Mesenchymal stem cell (in vitro differentiated cells and primary cell): ENCODE data around the gene AKIRIN2. TPM values are rescaled to one million over a fixed set of nuclear protein-coding genes. Genes with fewer than 3 reads are reported as not detected.

Source experiments
- DNase-seq: peaks from one replicate; pipeline ENCODE4 v3.0.0-alpha.2; 2013
- H2AFZ ChIP-seq: one replicate; pipeline ENCODE4 v1.6.1; 2013; ENCODE audit warnings: low read depth, mild to moderate bottlenecking, control low read depth, inconsistent platforms, low read length, moderate library complexity
- H2AK5ac ChIP-seq: 2 replicates; pipeline ENCODE4 v1.6.1; 2013; ENCODE audit warnings: low read length, moderate library complexity, mild to moderate bottlenecking, inconsistent platforms; ENCODE audit not compliant: severe bottlenecking
- H2BK120ac ChIP-seq: one replicate; pipeline ENCODE4 v1.6.1; 2013; ENCODE audit warnings: low read depth, mild to moderate bottlenecking, inconsistent platforms, low read length, moderate library complexity
- H2BK12ac ChIP-seq, 2 experiments: one replicate each; pipeline ENCODE4 v1.6.1; 2013; ENCODE audit warnings: inconsistent platforms in 2 of 2, low read length in 2 of 2, mild to moderate bottlenecking in 2 of 2, moderate library complexity in 2 of 2, control low read depth in 1 of 2
- H2BK15ac ChIP-seq: one replicate; pipeline ENCODE4 v1.6.1; 2013; ENCODE audit warnings: mild to moderate bottlenecking, low read depth, inconsistent platforms; ENCODE audit not compliant: poor library complexity, severe bottlenecking
- H2BK5ac ChIP-seq: 2 replicates; pipeline ENCODE4 v1.6.1; 2013; ENCODE audit warnings: low read depth, mild to moderate bottlenecking, low read length, control low read depth, inconsistent platforms; ENCODE audit not compliant: poor library complexity, severe bottlenecking
- H3K14ac ChIP-seq, 2 experiments: one replicate each; pipeline ENCODE4 v1.6.1; 2013; ENCODE audit warnings: inconsistent platforms in 2 of 2, low read length in 2 of 2, control low read depth in 1 of 2, mild to moderate bottlenecking in 1 of 2, moderate library complexity in 1 of 2
- H3K18ac ChIP-seq, 2 experiments: one replicate each; pipeline ENCODE4 v1.6.1; 2013; ENCODE audit warnings: inconsistent platforms in 2 of 2, low read length in 2 of 2, control low read depth in 1 of 2, low read depth in 1 of 2, mild to moderate bottlenecking in 1 of 2
- H3K23ac ChIP-seq, 2 experiments: one replicate each; pipeline ENCODE4 v1.6.1; 2013; ENCODE audit warnings: inconsistent platforms in 2 of 2, low read length in 2 of 2, mild to moderate bottlenecking in 2 of 2, moderate library complexity in 2 of 2, control low read depth in 1 of 2
- H3K27ac ChIP-seq: 2 replicates; pipeline ENCODE4 v1.5.1; 2013; ENCODE audit warnings: mild to moderate bottlenecking, moderate library complexity, low read length, control low read depth, inconsistent platforms; ENCODE audit not compliant: poor library complexity, severe bottlenecking
- H3K27me3 ChIP-seq, 2 experiments: 2 replicates each; pipeline versions ENCODE4 v1.6.1 to v1.7.0; 2013; ENCODE audit warnings: low read length in 2 of 2, mild to moderate bottlenecking in 2 of 2, moderate library complexity in 2 of 2, control low read depth in 1 of 2, inconsistent platforms in 1 of 2; ENCODE audit not compliant: control insufficient read depth in 1 of 2, insufficient read depth in 1 of 2
- H3K36me3 ChIP-seq, 2 experiments: 2 replicates each; pipeline versions ENCODE4 v1.6.1 to v1.7.0; 2013; ENCODE audit warnings: low read length in 2 of 2, control low read depth in 1 of 2, inconsistent platforms in 1 of 2, low read depth in 1 of 2, mild to moderate bottlenecking in 1 of 2; ENCODE audit not compliant: insufficient read depth in 2 of 2, control insufficient read depth in 1 of 2
- H3K4ac ChIP-seq, 2 experiments: one replicate each; pipeline ENCODE4 v1.6.1; 2013; ENCODE audit warnings: inconsistent platforms in 2 of 2, low read length in 2 of 2, mild to moderate bottlenecking in 2 of 2, moderate library complexity in 2 of 2, control low read depth in 1 of 2, low read depth in 1 of 2
- H3K4me1 ChIP-seq: 2 replicates; pipeline ENCODE4 v1.6.1; 2013; ENCODE audit warnings: low read depth, low read length, control low read depth; ENCODE audit not compliant: control insufficient read depth, insufficient read depth
- H3K4me2 ChIP-seq: 2 replicates; pipeline ENCODE4 v1.6.1; 2013; ENCODE audit warnings: low read length, mild to moderate bottlenecking, inconsistent platforms; ENCODE audit not compliant: poor library complexity, severe bottlenecking
- H3K4me3 ChIP-seq, 2 experiments: 2 replicates each; pipeline versions ENCODE4 v1.5.1 to v1.7.0; 2013; ENCODE audit warnings: low read length in 2 of 2, mild to moderate bottlenecking in 2 of 2, control low read depth in 1 of 2, low read depth in 1 of 2; ENCODE audit not compliant: insufficient read depth in 1 of 2
- H3K79me1 ChIP-seq: replicated peaks from 2 replicates; pipeline ENCODE4 v1.6.1; 2013; ENCODE audit warnings: mild to moderate bottlenecking, control low read depth, low read length, inconsistent platforms; ENCODE audit not compliant: poor library complexity, severe bottlenecking
- H3K9ac ChIP-seq: 2 replicates; pipeline ENCODE4 v1.7.0; 2013; ENCODE audit warnings: mild to moderate bottlenecking, low read length, moderate library complexity
- H3K9me3 ChIP-seq: 2 replicates; pipeline ENCODE4 v1.7.0; 2013; ENCODE audit warnings: mild to moderate bottlenecking, low read length; ENCODE audit not compliant: control insufficient read depth
- H4K8ac ChIP-seq: one replicate; pipeline ENCODE4 v1.6.1; 2013; ENCODE audit warnings: inconsistent platforms, mild to moderate bottlenecking, low read length, moderate library complexity
- H4K91ac ChIP-seq: one replicate; pipeline ENCODE4 v1.6.1; 2013; ENCODE audit warnings: mild to moderate bottlenecking, low read length, inconsistent platforms
- WGBS: methylation state at CpG from one replicate; pipeline ENCODE4 v1.1.7; 2013; ENCODE audit warnings: mixed read lengths; 5-methylcytosine and 5-hydroxymethylcytosine counted together
- polyA plus RNA-seq, 2 experiments: library from polyadenylated mRNA; stranded (reverse); fragments of 200-250 nt; gene quantifications; one replicate each; pipeline ENCODE4 v1.2.3, GENCODE V29; 2013

AKIRIN2 gene
- 42.4 TPM for polyA plus RNA-seq (2013, experiment 1 of 2)
- polyA plus RNA-seq (2013, experiment 2 of 2) = 43.1 TPM

GRCh38 chr6:87701676-87702588 is at the start of gene AKIRIN2:
Gene AKIRIN2, minus strand, starts transcription at chr6:87702233. Its CDS starts 549 bp downstream, at chr6:87701684.
- Histone ChIP-seq H3K9ac (peak within 1 kb of the TSS; percentile 99), H2BK120ac (peak within 1 kb of the TSS; percentile 95), H3K4me2 (peak within 1 kb of the TSS; percentile 78), H3K27ac (peak within 1 kb of the TSS; percentile 93), H3K18ac (peak within 1 kb of the TSS; percentile 98 to 99), H3K27me3 (no peaks in the 10 kb centered on the region), H3K14ac (peak within 1 kb of the TSS; percentile 96 to 99), H2AK5ac (peak within 1 kb of the TSS; percentile 32), H3K36me3 (no peaks in the 10 kb centered on the region), H2AFZ (peak within 1 kb of the TSS; percentile 97), H3K4me3 (peak within 1 kb of the TSS; percentile 79 to 94), H3K79me1 (no peaks in the 10 kb centered on the region), H4K8ac (peak within 1 kb of the TSS; percentile 58), H3K9me3 (no peaks in the 10 kb centered on the region), H3K4me1 (peaks cover 6% of the 10 kb centered on the region), H2BK5ac (peak within 1 kb of the TSS; percentile 71), H2BK15ac (peak within 1 kb of the TSS; percentile 86), H3K4ac (peak within 1 kb of the TSS; percentile 79 to 93), H4K91ac (peak within 1 kb of the TSS; percentile 77), H3K23ac (peak within 1 kb of the TSS; percentile 98 to 99), H2BK12ac (peak within 1 kb of the TSS in 1 of 2 experiments; percentile 86)
- peak; percentile 99 for DNase-seq
- WGBS = under 1% methylated on average over 69 of the region's 88 CpGs

DNA sequence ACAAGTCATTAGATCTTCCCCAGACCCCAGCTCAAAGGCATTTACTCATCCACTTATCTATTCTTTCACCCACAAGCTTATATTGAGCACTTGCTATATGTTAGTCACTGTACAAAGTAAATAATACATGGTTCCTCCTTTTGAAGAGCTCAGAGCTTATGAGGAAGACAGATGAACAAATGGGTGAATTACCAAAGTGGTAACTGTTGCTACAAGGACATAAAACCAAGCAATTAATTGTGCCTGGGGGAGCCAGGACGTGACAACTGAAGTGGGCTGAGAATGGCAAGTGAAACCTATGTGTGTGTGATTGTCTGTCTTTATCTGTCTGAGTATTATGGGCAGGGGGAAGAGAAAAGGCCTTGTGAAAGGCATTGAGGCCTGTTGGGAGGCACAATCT is 45.6 kb upstream of the AKIRIN2 start:
- H3K14ac ChIP-seq = no peak overlapping the region
- no peak overlapping the region for H3K4me2 ChIP-seq
- no peak overlapping the region for H2AK5ac ChIP-seq
- no peak overlapping the region for H2BK5ac ChIP-seq
- no peaks in the 10 kb centered on the region for H3K36me3 ChIP-seq
- no peak overlapping the region for H4K91ac ChIP-seq
- H2BK15ac ChIP-seq = no peak overlapping the region
- no peak overlapping the region for H3K4ac ChIP-seq
- no peak overlapping the region for H4K8ac ChIP-seq
- WGBS = 63% methylated on average over 1 of the region's 1 CpG
- H3K27ac ChIP-seq = no peak overlapping the region
- no peaks in the 10 kb centered on the region for H3K4me1 ChIP-seq
- H2BK12ac ChIP-seq = no peak overlapping the region
- H3K79me1 ChIP-seq = no peaks in the 10 kb centered on the region
- H3K4me3 ChIP-seq = no peak overlapping the region
- no peak overlapping the region for H3K18ac ChIP-seq
- H2AFZ ChIP-seq = no peak overlapping the region
- H2BK120ac ChIP-seq = no peak overlapping the region
- H3K9me3 ChIP-seq = no peaks in the 10 kb centered on the region
- H3K27me3 ChIP-seq = no peaks in the 10 kb centered on the region
- H3K9ac ChIP-seq = no peak overlapping the region
- H3K23ac ChIP-seq = no peak overlapping the region
- DNase-seq = no peak

- H3K9me3 ChIP-seq = no peaks in the 10 kb centered on the region
- H2BK15ac ChIP-seq = no peak overlapping the region
- H4K91ac ChIP-seq = no peak overlapping the region
- no peaks in the 10 kb centered on the region for H3K79me1 ChIP-seq
- no peaks in the 10 kb centered on the region for H3K4me1 ChIP-seq
- no peak overlapping the region for H2BK5ac ChIP-seq
- H3K36me3 ChIP-seq = no peaks in the 10 kb centered on the region
- H3K4me2 ChIP-seq = no peak overlapping the region
- no peak overlapping the region for H2BK120ac ChIP-seq
- no peak overlapping the region for H3K23ac ChIP-seq
- no peak overlapping the region for H3K4ac ChIP-seq
- no peak overlapping the region for H3K27ac ChIP-seq
- no peak overlapping the region for H2AK5ac ChIP-seq
- no peaks in the 10 kb centered on the region for H3K27me3 ChIP-seq
- no peak for DNase-seq
- H3K14ac ChIP-seq = no peak overlapping the region
- no peak overlapping the region for H2AFZ ChIP-seq
- H3K4me3 ChIP-seq = no peak overlapping the region
- H3K9ac ChIP-seq = no peak overlapping the region
- no peak overlapping the region for H2BK12ac ChIP-seq
- no peak overlapping the region for H3K18ac ChIP-seq
- 94% methylated on average over 1 of the region's 2 CpGs for WGBS
- H4K8ac ChIP-seq = no peak overlapping the region
Measured at GRCh38 chr6:87745966-87746721, 44.1 kb upstream of the AKIRIN2 start.

GRCh38 chr6:87743454-87743853 is 41.4 kb upstream of the AKIRIN2 start:
- H2AFZ ChIP-seq = no peak overlapping the region
- no peak overlapping the region for H2BK12ac ChIP-seq
- no peaks in the 10 kb centered on the region for H3K36me3 ChIP-seq
- H2BK15ac ChIP-seq = no peak overlapping the region
- H3K14ac ChIP-seq = no peak overlapping the region
- no peak overlapping the region for H3K9ac ChIP-seq
- no peak overlapping the region for H4K91ac ChIP-seq
- no peak overlapping the region for H3K18ac ChIP-seq
- WGBS = 40% methylated on average over 1 of the region's 2 CpGs
- no peak overlapping the region for H3K27ac ChIP-seq
- H3K9me3 ChIP-seq = no peaks in the 10 kb centered on the region
- no peak overlapping the region for H3K4me2 ChIP-seq
- H3K4me3 ChIP-seq = no peak overlapping the region
- H3K4ac ChIP-seq = no peak overlapping the region
- DNase-seq = no peak
- H2AK5ac ChIP-seq = no peak overlapping the region
- H3K23ac ChIP-seq = no peak overlapping the region
- no peak overlapping the region for H2BK5ac ChIP-seq
- no peak overlapping the region for H2BK120ac ChIP-seq
- H3K4me1 ChIP-seq = no peaks in the 10 kb centered on the region
- H4K8ac ChIP-seq = no peak overlapping the region
- no peaks in the 10 kb centered on the region for H3K79me1 ChIP-seq
- no peaks in the 10 kb centered on the region for H3K27me3 ChIP-seq
